Vagina (tissue), 2 donors: ENCODE results near the gene ZNF628.

Experiments
- POLR2A ChIP-seq, 2 donors: fragments of 450-650 bp; IDR thresholded peaks; one replicate each; pipeline ENCODE4 v1.6.1; 2017; ENCODE audit warnings: antibody characterized with exemption in 2 of 2, mild to moderate bottlenecking in 2 of 2, moderate library complexity in 2 of 2
- POLR2AphosphoS5 ChIP-seq, 2 donors: sonication (generic); formaldehyde crosslinking; IDR thresholded peaks; one replicate each; pipeline ENCODE4 v1.9.0; 2017; ENCODE audit warnings: antibody characterized with exemption in 2 of 2, mild to moderate bottlenecking in 2 of 2, low read depth in 1 of 2; ENCODE audit not compliant: insufficient read depth in 1 of 2
- TF ChIP-seq, protein P1 (sequence below), 3 experiments: fragments of 450-650 bp in 2 of 3; fragments of 200-600 bp in 1 of 3; sonication (generic) in 1 of 3; IDR thresholded peaks; one replicate each; pipeline ENCODE4 v1.5.1; 2017 to 2019; ENCODE audit warnings: antibody characterized with exemption in 3 of 3, mild to moderate bottlenecking in 2 of 3, moderate library complexity in 2 of 3

DNA sequence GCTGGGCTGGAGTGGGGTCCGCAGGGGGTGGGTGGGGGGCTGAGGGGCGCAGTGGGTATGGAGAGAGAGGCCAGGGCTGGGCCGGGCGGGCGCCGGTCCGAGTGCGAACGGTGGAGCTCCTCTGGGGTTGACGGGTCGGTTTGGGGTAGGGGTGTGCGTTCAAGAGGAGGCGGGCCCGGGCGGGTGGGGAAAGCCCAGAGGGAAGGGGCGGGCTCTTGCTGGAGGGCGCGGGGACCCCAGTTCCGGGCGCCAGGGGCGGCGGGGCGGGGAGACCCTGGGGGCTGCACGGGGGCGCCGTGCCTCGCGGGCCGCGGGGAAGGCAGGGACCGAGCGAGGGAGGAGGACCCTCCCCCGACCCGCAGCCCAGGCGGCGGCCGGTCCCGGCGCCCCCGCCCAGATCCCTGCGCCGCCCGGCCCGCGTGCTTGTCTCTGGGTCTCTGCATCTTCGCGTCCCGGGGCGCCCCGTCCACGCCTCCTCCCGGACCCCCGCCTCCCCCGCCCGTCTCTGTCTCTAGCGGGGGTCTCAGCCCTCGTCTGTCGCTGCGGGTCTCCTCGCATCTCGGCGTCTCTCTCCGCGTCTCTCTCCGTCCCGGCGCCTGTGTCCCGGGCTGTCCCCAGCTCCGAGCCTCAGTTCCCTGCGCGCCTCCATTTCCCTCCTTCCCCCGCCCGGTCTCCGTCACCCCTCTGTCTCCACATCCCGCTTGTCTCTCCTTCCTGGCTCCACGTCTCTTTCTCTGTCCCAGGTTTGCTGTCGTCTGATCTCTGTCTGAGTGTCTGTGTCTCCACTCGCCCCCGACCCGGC lies 25.1 kb upstream of the ZNF628 start:
- TF ChIP-seq POLR2A (IDR thresholded peaks at IDR 0.05) (no peak), POLR2AphosphoS5 (IDR thresholded peaks at IDR 0.05; ENCODE audit: insufficient read depth in 1 of 2, low read depth in 1 of 2) (no peak)
- TF ChIP-seq, protein P1, sequence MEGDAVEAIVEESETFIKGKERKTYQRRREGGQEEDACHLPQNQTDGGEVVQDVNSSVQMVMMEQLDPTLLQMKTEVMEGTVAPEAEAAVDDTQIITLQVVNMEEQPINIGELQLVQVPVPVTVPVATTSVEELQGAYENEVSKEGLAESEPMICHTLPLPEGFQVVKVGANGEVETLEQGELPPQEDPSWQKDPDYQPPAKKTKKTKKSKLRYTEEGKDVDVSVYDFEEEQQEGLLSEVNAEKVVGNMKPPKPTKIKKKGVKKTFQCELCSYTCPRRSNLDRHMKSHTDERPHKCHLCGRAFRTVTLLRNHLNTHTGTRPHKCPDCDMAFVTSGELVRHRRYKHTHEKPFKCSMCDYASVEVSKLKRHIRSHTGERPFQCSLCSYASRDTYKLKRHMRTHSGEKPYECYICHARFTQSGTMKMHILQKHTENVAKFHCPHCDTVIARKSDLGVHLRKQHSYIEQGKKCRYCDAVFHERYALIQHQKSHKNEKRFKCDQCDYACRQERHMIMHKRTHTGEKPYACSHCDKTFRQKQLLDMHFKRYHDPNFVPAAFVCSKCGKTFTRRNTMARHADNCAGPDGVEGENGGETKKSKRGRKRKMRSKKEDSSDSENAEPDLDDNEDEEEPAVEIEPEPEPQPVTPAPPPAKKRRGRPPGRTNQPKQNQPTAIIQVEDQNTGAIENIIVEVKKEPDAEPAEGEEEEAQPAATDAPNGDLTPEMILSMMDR (IDR thresholded peaks at IDR 0.05) = no peak
